SK-N-SH treated with all-trans-retinoic acid at 6 μM for 48 hours (cell line): ENCODE data around the gene ARHGAP30.

Experiments
- ARNTL ChIP-seq: fragments of 450-650 bp; formaldehyde crosslinking; IDR thresholded peaks from 2 replicates; pipeline ENCODE4 v1.5.0; 2020; ENCODE audit warnings: low read depth, mild to moderate bottlenecking, moderate library complexity, borderline replicate concordance
- ESRRG ChIP-seq: fragments of 250-450 bp; sonication (Bioruptor Pico); IDR thresholded peaks from 2 replicates; pipeline ENCODE4 v1.6.1; 2021; ENCODE audit warnings: mild to moderate bottlenecking
- PATZ1 ChIP-seq: fragments of 250-450 bp; sonication (Bioruptor Pico); IDR thresholded peaks from 2 replicates; pipeline ENCODE4 v1.8.0; 2020; ENCODE audit warnings: mild to moderate bottlenecking, moderate library complexity, borderline replicate concordance
- RARB ChIP-seq: fragments of 250-450 bp; sonication (Bioruptor Pico); IDR thresholded peaks from 2 replicates; pipeline ENCODE4 v1.8.0; 2021; ENCODE audit warnings: mild to moderate bottlenecking, moderate library complexity
- TCF4 ChIP-seq: fragments of 250-450 bp; sonication (Bioruptor Pico); IDR thresholded peaks from 2 replicates; pipeline ENCODE4 v1.8.0; 2021; ENCODE audit warnings: mild to moderate bottlenecking, moderate library complexity, borderline replicate concordance
- TOX ChIP-seq: fragments of 250-450 bp; sonication (Bioruptor Pico); IDR thresholded peaks from 2 replicates; pipeline ENCODE4 v1.8.0; 2021; ENCODE audit warnings: mild to moderate bottlenecking, moderate library complexity, borderline replicate concordance
- ZC3H10 ChIP-seq: fragments of 250-450 bp; sonication (Bioruptor Pico); IDR thresholded peaks from 2 replicates; pipeline ENCODE4 v1.5.1; 2021; ENCODE audit warnings: mild to moderate bottlenecking, moderate library complexity
- ZFP3 ChIP-seq: fragments of 250-450 bp; sonication (Bioruptor Pico); IDR thresholded peaks from 2 replicates; pipeline ENCODE4 v1.5.0; 2020; ENCODE audit warnings: mild to moderate bottlenecking, moderate library complexity
- ZFP30 ChIP-seq: fragments of 450-650 bp; formaldehyde crosslinking; IDR thresholded peaks from 2 replicates; pipeline ENCODE4 v1.5.0; 2022; ENCODE audit warnings: mild to moderate bottlenecking, moderate library complexity
- ZNF565 ChIP-seq: fragments of 450-650 bp; formaldehyde crosslinking; conservative IDR thresholded peaks from 2 replicates; pipeline ENCODE4 v1.5.0; 2020; ENCODE audit warnings: low read depth, mild to moderate bottlenecking, moderate library complexity
- ZNF8 ChIP-seq: fragments of 450-650 bp; formaldehyde crosslinking; IDR thresholded peaks from 2 replicates; pipeline ENCODE4 v1.5.0; 2020; ENCODE audit warnings: mild to moderate bottlenecking, moderate library complexity
- TF ChIP-seq, protein P1 (sequence below): fragments of 250-450 bp; sonication (Bioruptor Pico); IDR thresholded peaks from 2 replicates; pipeline ENCODE4 v1.5.1; 2020; ENCODE audit warnings: low read depth, mild to moderate bottlenecking, moderate library complexity
- TF ChIP-seq, protein P2 (sequence below): fragments of 250-450 bp; sonication (Bioruptor Pico); IDR thresholded peaks from 2 replicates; pipeline ENCODE4 v1.8.0; 2021; ENCODE audit warnings: low read depth, mild to moderate bottlenecking, moderate library complexity, borderline replicate concordance

DNA sequence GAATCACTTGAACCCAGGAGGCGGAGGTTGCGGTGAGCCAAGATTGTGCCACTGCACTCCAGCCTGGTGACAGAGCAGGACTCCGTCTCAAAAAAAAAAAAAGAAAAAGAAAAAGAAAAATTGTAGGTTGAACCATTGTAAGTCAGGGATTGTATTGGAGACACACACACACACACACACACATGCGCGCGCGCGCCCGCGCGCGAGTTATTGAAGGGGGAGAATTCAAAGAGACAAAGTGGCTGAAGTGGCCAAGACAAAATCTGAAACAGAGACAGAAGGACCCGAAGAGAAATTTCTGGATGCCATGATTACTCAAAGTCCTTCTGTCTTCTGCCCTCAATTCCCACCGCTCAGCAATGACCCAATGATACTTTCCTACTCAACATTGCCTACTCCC lies 24.8 kb upstream of the ARHGAP30 start:
- TF ChIP-seq ESRRG (CRISPR knock-in tag), result no peak
- TF ChIP-seq ZC3H10, result no peak
- no peak for TF ChIP-seq RARB
- TF ChIP-seq TCF4 (CRISPR knock-in tag), result no peak
- no peak for TF ChIP-seq PATZ1
- no peak for TF ChIP-seq ZNF565
- TF ChIP-seq TOX (CRISPR knock-in tag), result no peak
- TF ChIP-seq, protein P1, sequence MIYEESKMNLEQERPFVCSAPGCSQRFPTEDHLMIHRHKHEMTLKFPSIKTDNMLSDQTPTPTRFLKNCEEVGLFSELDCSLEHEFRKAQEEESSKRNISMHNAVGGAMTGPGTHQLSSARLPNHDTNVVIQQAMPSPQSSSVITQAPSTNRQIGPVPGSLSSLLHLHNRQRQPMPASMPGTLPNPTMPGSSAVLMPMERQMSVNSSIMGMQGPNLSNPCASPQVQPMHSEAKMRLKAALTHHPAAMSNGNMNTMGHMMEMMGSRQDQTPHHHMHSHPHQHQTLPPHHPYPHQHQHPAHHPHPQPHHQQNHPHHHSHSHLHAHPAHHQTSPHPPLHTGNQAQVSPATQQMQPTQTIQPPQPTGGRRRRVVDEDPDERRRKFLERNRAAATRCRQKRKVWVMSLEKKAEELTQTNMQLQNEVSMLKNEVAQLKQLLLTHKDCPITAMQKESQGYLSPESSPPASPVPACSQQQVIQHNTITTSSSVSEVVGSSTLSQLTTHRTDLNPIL, result no peak
- TF ChIP-seq, protein P2, sequence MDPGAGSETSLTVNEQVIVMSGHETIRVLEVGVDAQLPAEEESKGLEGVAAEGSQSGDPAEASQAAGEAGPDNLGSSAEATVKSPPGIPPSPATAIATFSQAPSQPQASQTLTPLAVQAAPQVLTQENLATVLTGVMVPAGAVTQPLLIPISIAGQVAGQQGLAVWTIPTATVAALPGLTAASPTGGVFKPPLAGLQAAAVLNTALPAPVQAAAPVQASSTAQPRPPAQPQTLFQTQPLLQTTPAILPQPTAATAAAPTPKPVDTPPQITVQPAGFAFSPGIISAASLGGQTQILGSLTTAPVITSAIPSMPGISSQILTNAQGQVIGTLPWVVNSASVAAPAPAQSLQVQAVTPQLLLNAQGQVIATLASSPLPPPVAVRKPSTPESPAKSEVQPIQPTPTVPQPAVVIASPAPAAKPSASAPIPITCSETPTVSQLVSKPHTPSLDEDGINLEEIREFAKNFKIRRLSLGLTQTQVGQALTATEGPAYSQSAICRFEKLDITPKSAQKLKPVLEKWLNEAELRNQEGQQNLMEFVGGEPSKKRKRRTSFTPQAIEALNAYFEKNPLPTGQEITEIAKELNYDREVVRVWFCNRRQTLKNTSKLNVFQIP (CRISPR knock-in tag), result no peak
- no peak for TF ChIP-seq ZFP30 (CRISPR knock-in tag)
- no peak for TF ChIP-seq ZFP3
- no peak for TF ChIP-seq ARNTL (CRISPR knock-in tag)
- TF ChIP-seq ZNF8 (CRISPR knock-in tag), result no peak
